Gastrocnemius medialis (tissue), 4 donors: ENCODE data around the gene AMBRA1. TPM values are rescaled to one million over a fixed set of nuclear protein-coding genes. Genes with fewer than 3 reads are reported as not detected.
"Not testable (repeated sequence)": the region's sequence is repeated elsewhere in the genome, so short reads cannot be mapped to it uniquely, and the experiment has no call there.

Experiments
- ATAC-seq, 2 donors: fragments of 150-250 bp; one replicate each; pipeline ENCODE4 v1.9.1; 2016
- DNase-seq, 2 donors: peaks; one replicate each; pipeline ENCODE4 v3.0.0-alpha.2; 2019
- H3K27ac ChIP-seq, 4 donors: fragments of 200-600 bp; sonication (generic); 1 replicate in 1 of 4; 2 replicates in 3 of 4; pipeline ENCODE4 v1.5.1; 2016 to 2018; ENCODE audit warnings: mild to moderate bottlenecking in 2 of 4, moderate library complexity in 1 of 4
- H3K27me3 ChIP-seq, 3 donors: fragments of 200-600 bp; sonication (generic) in 2 of 3; 1 replicate in 1 of 3; 2 replicates in 2 of 3; pipeline versions ENCODE4 v1.5.1 to v1.6.0; 2016 to 2019; ENCODE audit warnings: mild to moderate bottlenecking in 1 of 3, moderate library complexity in 1 of 3
- H3K36me3 ChIP-seq, 2 donors: fragments of 200-600 bp; sonication (generic) in 1 of 2; one replicate each; pipeline ENCODE4 v1.5.1; 2017 to 2018
- H3K4me1 ChIP-seq, 2 donors: fragments of 200-600 bp; sonication (generic) in 1 of 2; one replicate each; pipeline ENCODE4 v1.5.1; 2016 to 2017; ENCODE audit warnings: mild to moderate bottlenecking in 2 of 2
- H3K4me3 ChIP-seq, 4 donors: fragments of 200-600 bp; sonication (generic) in 3 of 4; 1 replicate in 1 of 4; 2 replicates in 3 of 4; pipeline ENCODE4 v1.5.1; 2016 to 2019; ENCODE audit warnings: mild to moderate bottlenecking in 2 of 4
- H3K9me3 ChIP-seq, 3 donors: fragments of 200-600 bp; sonication (generic) in 2 of 3; 1 replicate in 1 of 3; 2 replicates in 2 of 3; pipeline ENCODE4 v1.5.1; 2016 to 2019
- CTCF ChIP-seq, 5 experiments: fragments of 450-650 bp in 3 of 5; fragments of 200-600 bp in 2 of 5; sonication (generic) in 2 of 5; IDR thresholded peaks in 4 of 5; conservative IDR thresholded peaks in 1 of 5; 1 replicate in 4 of 5; 2 replicates in 1 of 5; pipeline ENCODE4 v1.5.1; 2016 to 2019; ENCODE audit warnings: antibody characterized with exemption in 5 of 5, mild to moderate bottlenecking in 3 of 5, moderate library complexity in 3 of 5
- POLR2A ChIP-seq, 2 donors: fragments of 450-650 bp; IDR thresholded peaks; one replicate each; pipeline ENCODE4 v1.6.1; 2017; ENCODE audit warnings: antibody characterized with exemption in 2 of 2, mild to moderate bottlenecking in 2 of 2, moderate library complexity in 2 of 2
- in situ Hi-C, 4 donors: fragments of 200-750 bp; cut with MboI; loops; one replicate each; pipeline versions ENCODE4 v1.15.0 to v1.8.0; 2017; ENCODE audit warnings: low sequenced_read_pairs in 4 of 4
- intact Hi-C: fragments of 100-400 bp; cut with DNase I; formaldehyde crosslinking; loops from one replicate; pipeline ENCODE4 v1.15.1; 2023; ENCODE audit warnings: low total_unique reads
- total RNA-seq, 4 donors: library from RNA; depleted of rRNA; stranded (reverse); fragments of >200 nt; gene quantifications; one replicate each; pipeline versions ENCODE4 v1.1.0 to v1.2.3, GENCODE V29; 2016

The AMBRA1 gene
- total RNA-seq, 4 donors from 2014 or later, result 17.3 to 24.3 (median 20.7) TPM

DNA sequence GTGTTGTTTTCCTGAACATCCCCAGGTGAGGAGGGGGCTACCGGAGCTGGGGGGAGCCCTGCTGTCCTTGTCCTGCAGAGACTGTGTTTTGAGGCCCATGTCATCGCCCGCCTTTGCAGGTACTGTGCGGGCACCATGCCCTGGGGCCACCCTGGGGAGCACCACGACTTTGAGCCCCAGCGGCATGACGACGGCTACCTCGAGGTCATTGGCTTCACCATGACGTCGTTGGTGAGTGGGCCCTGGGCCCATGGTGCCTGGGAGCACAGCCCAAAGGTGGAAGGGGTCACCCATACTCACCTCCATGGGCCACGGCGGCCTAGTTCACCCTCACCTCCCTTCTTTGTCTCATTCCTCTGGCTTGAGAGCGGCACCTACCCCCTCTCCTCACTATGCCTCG is 219.0 kb downstream of the AMBRA1 start:
- Histone ChIP-seq H3K27me3 (no peaks in the 10 kb centered on the region), H3K27ac (no peak overlapping the region), H3K9me3 (no peaks in the 10 kb centered on the region), H3K4me3 (no peak overlapping the region), H3K4me1 (no peaks in the 10 kb centered on the region), H3K36me3 (peaks cover 0 to 88% of the 10 kb centered on the region in 2 donors)
- intact Hi-C loops, result no loop called here
- ATAC-seq (no peak), DNase-seq (no peak)
- in situ Hi-C loops, result no loop called here
- TF ChIP-seq POLR2A (IDR thresholded peaks at IDR 0.05) (no peak), CTCF (IDR thresholded peaks at IDR 0.05 in 4 of 5, conservative IDR thresholded peaks at IDR 0.05 in 1 of 5) (no peak)

GRCh38 chr11:46373787-46374740 is 219.8 kb downstream of the AMBRA1 start:
- Histone ChIP-seq H3K4me3 (no peak overlapping the region), H3K4me1 (no peaks in the 10 kb centered on the region), H3K9me3 (no peaks in the 10 kb centered on the region), H3K27ac (no peak overlapping the region), H3K36me3 (peaks cover 0 to 95% of the 10 kb centered on the region in 2 donors), H3K27me3 (no peaks in the 10 kb centered on the region)
- in situ Hi-C loops, result no loop called here
- ATAC-seq, result no peak
- intact Hi-C loops, result no loop called here
- TF ChIP-seq CTCF (IDR thresholded peaks at IDR 0.05 in 4 of 5, conservative IDR thresholded peaks at IDR 0.05 in 1 of 5) (no peak), POLR2A (IDR thresholded peaks at IDR 0.05) (no peak)
- no peak for DNase-seq

DNA sequence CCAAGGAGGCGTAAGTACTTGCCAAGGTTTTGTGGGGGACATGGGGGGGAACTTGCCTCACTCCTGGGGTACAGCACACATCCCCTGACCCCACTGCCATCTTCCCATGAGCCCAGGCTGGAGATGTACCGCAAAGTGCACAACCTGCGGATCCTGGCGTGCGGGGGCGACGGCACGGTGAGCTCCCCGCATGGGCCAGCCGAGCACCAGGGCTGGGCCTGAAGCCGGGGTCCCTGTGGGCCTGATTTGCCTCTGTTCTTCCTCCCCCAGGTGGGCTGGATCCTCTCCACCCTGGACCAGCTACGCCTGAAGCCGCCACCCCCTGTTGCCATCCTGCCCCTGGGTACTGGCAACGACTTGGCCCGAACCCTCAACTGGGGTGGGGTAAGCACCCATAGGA is 221.3 kb downstream of the AMBRA1 start:
- peaks cover 0 to 97% of the 10 kb centered on the region in 2 donors for H3K36me3 ChIP-seq
- H3K4me3 ChIP-seq, DNase-seq, intact Hi-C loops, H3K27me3 ChIP-seq, H3K27ac ChIP-seq, ATAC-seq, in situ Hi-C loops, H3K9me3 ChIP-seq, H3K4me1 ChIP-seq: not testable (repeated sequence)

- Histone ChIP-seq H3K27me3 (no peaks in the 10 kb centered on the region), H3K27ac (no peak overlapping the region), H3K9me3 (no peaks in the 10 kb centered on the region), H3K4me3 (no peak overlapping the region), H3K36me3 (peaks cover 0 to 93% of the 10 kb centered on the region in 2 donors), H3K4me1 (peaks cover 2 to 7% of the 10 kb centered on the region in 2 donors)
- intact Hi-C loops (no loop called here), in situ Hi-C loops (no loop called here)
- ATAC-seq (no peak), DNase-seq (no peak)
- TF ChIP-seq POLR2A (IDR thresholded peaks at IDR 0.05) (no peak), CTCF (IDR thresholded peaks at IDR 0.05 in 4 of 5, conservative IDR thresholded peaks at IDR 0.05 in 1 of 5) (no peak)
These were observed 221.7 kb downstream of the AMBRA1 start for GRCh38 chr11:46372086-46372485.

GRCh38 chr11:46371262-46371661 is 222.6 kb downstream of the AMBRA1 start:
- H3K4me1 ChIP-seq, result peaks cover 11 to 16% of the 10 kb centered on the region in 2 donors

More at GRCh38 chr11:46371262-46371661, 222.6 kb downstream of the AMBRA1 start:
- in situ Hi-C loops, H3K27ac ChIP-seq, H3K9me3 ChIP-seq, DNase-seq, H3K4me3 ChIP-seq, H3K27me3 ChIP-seq, intact Hi-C loops, ATAC-seq: not testable (repeated sequence)
- H3K36me3 ChIP-seq, result peaks cover 0 to 85% of the 10 kb centered on the region in 2 donors
